Breast epithelium (tissue), 3 donors: ENCODE results near the gene PDS5A.

Experiments
- CTCF ChIP-seq, 3 donors: fragments of 450-650 bp; IDR thresholded peaks; one replicate each; pipeline ENCODE4 v1.5.1; 2016 to 2017; ENCODE audit warnings: antibody characterized with exemption in 3 of 3, mild to moderate bottlenecking in 3 of 3, moderate library complexity in 3 of 3
- POLR2A ChIP-seq: fragments of 450-650 bp; IDR thresholded peaks from one replicate; pipeline ENCODE4 v1.6.1; 2016; ENCODE audit warnings: antibody characterized with exemption, mild to moderate bottlenecking, moderate library complexity
- POLR2AphosphoS5 ChIP-seq, 3 donors: sonication (generic); formaldehyde crosslinking; IDR thresholded peaks; one replicate each; pipeline ENCODE4 v1.6.1; 2017; ENCODE audit warnings: antibody characterized with exemption in 3 of 3

DNA sequence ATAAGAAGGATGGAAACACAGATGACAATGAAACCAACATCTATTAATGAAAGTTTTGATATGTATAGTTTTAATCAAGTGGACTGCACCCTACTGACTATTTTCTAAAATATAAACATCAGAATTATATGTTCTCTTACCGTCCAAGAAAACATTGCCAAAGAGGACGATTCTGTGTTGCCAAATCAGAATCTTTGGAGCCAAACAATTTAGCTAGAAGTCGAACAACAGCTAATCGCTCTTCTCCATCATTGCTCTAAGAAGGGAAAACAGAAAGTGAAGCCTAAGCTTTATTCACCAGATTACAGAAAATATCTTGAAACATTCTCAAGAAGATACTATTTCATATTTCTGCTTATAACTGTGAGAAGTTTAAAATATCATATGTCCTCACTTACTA, 64.2 kb downstream of the PDS5A start:
- no peak for TF ChIP-seq CTCF (IDR thresholded peaks at IDR 0.05)
- TF ChIP-seq POLR2AphosphoS5 (IDR thresholded peaks at IDR 0.05): no peak
- no peak for TF ChIP-seq POLR2A
